ENCODE data around the gene DTL.
"Not testable (repeated sequence)": the region's sequence is repeated elsewhere in the genome, so short reads cannot be mapped to it uniquely, and the experiment has no call there.

DTL gene

GRCh38 chr1:212021563-212021962 lies 14.0 kb upstream of the DTL start:
- TF ChIP-seq, protein P1, sequence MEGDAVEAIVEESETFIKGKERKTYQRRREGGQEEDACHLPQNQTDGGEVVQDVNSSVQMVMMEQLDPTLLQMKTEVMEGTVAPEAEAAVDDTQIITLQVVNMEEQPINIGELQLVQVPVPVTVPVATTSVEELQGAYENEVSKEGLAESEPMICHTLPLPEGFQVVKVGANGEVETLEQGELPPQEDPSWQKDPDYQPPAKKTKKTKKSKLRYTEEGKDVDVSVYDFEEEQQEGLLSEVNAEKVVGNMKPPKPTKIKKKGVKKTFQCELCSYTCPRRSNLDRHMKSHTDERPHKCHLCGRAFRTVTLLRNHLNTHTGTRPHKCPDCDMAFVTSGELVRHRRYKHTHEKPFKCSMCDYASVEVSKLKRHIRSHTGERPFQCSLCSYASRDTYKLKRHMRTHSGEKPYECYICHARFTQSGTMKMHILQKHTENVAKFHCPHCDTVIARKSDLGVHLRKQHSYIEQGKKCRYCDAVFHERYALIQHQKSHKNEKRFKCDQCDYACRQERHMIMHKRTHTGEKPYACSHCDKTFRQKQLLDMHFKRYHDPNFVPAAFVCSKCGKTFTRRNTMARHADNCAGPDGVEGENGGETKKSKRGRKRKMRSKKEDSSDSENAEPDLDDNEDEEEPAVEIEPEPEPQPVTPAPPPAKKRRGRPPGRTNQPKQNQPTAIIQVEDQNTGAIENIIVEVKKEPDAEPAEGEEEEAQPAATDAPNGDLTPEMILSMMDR (IDR thresholded peaks at IDR 0.05; ENCODE audit: insufficient read depth, low read depth, low read length, missing control alignments): no peak
- no peak for DNase-seq (ENCODE audit: low read depth)
- no peak overlapping the region for H3K4me3 ChIP-seq (ENCODE audit: low read length)

GRCh38 chr1:212022908-212023307 lies 12.6 kb upstream of the DTL start:
- not testable (repeated sequence) for DNase-seq (ENCODE audit: low read depth); H3K4me3 ChIP-seq (ENCODE audit: low read length)

DNA sequence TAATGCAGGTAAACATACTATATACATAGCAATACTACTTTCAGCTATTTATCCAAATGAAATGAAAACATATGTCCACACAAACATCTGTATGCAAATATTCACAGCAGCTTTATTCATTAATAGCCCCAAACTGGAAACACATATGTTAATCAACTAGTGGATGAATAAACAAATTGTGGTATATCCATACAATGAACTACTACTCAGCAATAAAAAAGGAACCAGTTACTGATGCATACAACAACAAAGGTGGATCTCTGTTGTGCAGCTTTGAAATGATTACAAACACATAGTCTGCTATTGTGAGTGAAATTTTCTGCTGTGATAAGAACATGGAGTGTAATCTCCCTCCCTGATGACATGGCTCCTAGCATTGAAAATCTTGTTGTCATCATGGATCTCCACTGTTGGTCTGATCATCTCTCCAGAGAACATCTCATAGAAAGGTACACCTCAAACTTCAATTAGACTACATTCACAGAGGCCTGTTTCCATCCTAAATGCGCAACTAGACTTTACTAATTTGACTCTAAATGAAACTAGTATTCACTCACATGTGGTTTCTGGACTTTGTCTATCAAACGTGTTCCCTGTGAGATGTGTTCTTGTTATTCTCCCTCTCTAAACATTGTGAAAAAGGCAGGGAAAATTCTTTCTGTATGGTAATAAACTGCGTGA lies 10.9 kb upstream of the DTL start:
- DNase-seq (ENCODE audit: low read depth): no peak
- no peak overlapping the region for H3K4me3 ChIP-seq (ENCODE audit: low read length)
- TF ChIP-seq, protein P1 (IDR thresholded peaks at IDR 0.05; ENCODE audit: insufficient read depth, low read depth, low read length, missing control alignments): no peak

- DNase-seq (ENCODE audit: low read depth): peak; percentile 76
- not testable (repeated sequence) for H3K4me3 ChIP-seq (ENCODE audit: low read length)
Measured at GRCh38 chr1:212027727-212028126, 7.8 kb upstream of the DTL start.

- DNase-seq (ENCODE audit: low read depth): peak; percentile 87
- no peak overlapping the region for H3K4me3 ChIP-seq (ENCODE audit: low read length)
- TF ChIP-seq, protein P1 (IDR thresholded peaks at IDR 0.05; ENCODE audit: insufficient read depth, low read depth, low read length, missing control alignments): no peak
Measured at GRCh38 chr1:212030936-212031528, 4.5 kb upstream of the DTL start.

GRCh38 chr1:212034516-212035122 lies 929 bp upstream of the DTL start:
- peak overlapping the region; percentile 95 for H3K4me3 ChIP-seq (ENCODE audit: low read length)
- TF ChIP-seq, protein P1 (IDR thresholded peaks at IDR 0.05; ENCODE audit: insufficient read depth, low read depth, low read length, missing control alignments): no peak

DNA sequence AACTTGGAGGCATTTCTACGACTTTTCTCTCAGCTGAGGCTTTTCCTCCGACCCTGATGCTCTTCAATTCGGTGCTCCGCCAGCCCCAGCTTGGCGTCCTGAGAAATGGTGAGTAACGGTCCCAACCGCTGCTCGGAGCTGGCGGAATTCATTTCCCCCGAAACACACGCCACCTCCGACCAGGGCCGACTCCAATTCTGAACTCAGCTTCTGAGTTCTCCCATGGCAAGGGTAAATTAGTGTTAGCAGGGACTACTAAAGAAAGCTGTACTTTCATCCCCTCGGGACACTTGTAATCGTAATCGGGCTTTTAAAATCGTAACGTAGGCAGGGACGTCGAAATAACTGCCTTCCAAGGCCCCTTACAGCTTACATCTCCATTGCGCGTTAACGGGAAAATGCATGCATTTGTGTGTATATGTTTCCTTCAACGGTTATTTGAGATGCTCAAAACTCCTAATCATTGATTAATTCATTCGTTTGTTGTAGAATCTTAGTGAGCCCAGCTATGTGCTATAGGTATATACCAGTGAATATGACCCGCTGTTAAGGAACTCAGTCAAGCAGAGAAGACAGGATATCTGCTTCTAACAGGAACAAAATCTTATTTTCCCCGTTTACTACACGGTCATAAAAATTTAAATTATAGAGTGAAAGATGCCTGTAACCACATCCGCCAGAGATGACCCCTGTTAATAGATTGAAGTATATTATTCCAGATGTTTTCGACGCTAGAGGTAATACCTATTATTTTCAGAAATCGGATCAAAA lies 472 bp downstream of the DTL start:
- peak; percentile 18 for DNase-seq (ENCODE audit: low read depth)
- TF ChIP-seq, protein P1 (IDR thresholded peaks at IDR 0.05; ENCODE audit: insufficient read depth, low read depth, low read length, missing control alignments): no peak
- H3K4me3 ChIP-seq (ENCODE audit: low read length): peak overlapping the region; percentile 95

More at GRCh38 chr1:212034516-212035122, 929 bp upstream of the DTL start:
- no peak for DNase-seq (ENCODE audit: low read depth)

Data from epithelial cell of esophagus (primary cell).